HG03139 (cell line): ENCODE results near the gene CHD5.

Experiments used
- ATAC-seq: cut with Tn5 transposase; IDR thresholded peaks from one replicate; pipeline ENCODE4 v1.9.1; 2021; ENCODE audit not compliant: unreplicated experiment

Gene CHD5

GRCh38 chr1:6117064-6117463 lies 63.1 kb downstream of the CHD5 start:
- no peak for ATAC-seq

GRCh38 chr1:6116137-6116536 lies 64.0 kb downstream of the CHD5 start:
- ATAC-seq = no peak

- ATAC-seq = no peak
These were observed 66.4 kb downstream of the CHD5 start for GRCh38 chr1:6113745-6114144.

- ATAC-seq = no peak
These were observed 67.0 kb downstream of the CHD5 start for GRCh38 chr1:6113116-6113515.

GRCh38 chr1:6112690-6113005 lies 67.5 kb downstream of the CHD5 start:
- ATAC-seq = no peak

- no peak for ATAC-seq
These were observed 68.0 kb downstream of the CHD5 start for GRCh38 chr1:6111991-6112689.

- no peak for ATAC-seq
These were observed 68.5 kb downstream of the CHD5 start for GRCh38 chr1:6111571-6111970.

GRCh38 chr1:6110326-6110725 lies 69.8 kb downstream of the CHD5 start:
- ATAC-seq = no peak

GRCh38 chr1:6109688-6110087 lies 70.4 kb downstream of the CHD5 start:
- no peak for ATAC-seq

GRCh38 chr1:6108937-6109614 lies 71.0 kb downstream of the CHD5 start:
- no peak for ATAC-seq

- ATAC-seq = no peak
These were observed 71.6 kb downstream of the CHD5 start for GRCh38 chr1:6108476-6108875.

GRCh38 chr1:6107409-6108356 lies 72.4 kb downstream of the CHD5 start:
- no peak for ATAC-seq

GRCh38 chr1:6106977-6107376 lies 73.1 kb downstream of the CHD5 start:
- no peak for ATAC-seq

GRCh38 chr1:6106321-6106731 lies 73.8 kb downstream of the CHD5 start:
- ATAC-seq = no peak

GRCh38 chr1:6105763-6106162 lies 74.4 kb downstream of the CHD5 start:
- ATAC-seq = no peak

- no peak for ATAC-seq
These were observed 74.9 kb downstream of the CHD5 start for GRCh38 chr1:6105218-6105679.

GRCh38 chr1:6104631-6105030 lies 75.5 kb downstream of the CHD5 start:
- no peak for ATAC-seq

- ATAC-seq = no peak
These were observed 76.1 kb downstream of the CHD5 start for GRCh38 chr1:6103854-6104530.

GRCh38 chr1:6103111-6103853 lies 76.8 kb downstream of the CHD5 start:
- ATAC-seq = no peak

GRCh38 chr1:6102532-6102845 lies 77.6 kb downstream of the CHD5 start:
- ATAC-seq = no peak
